ENCODE measurements around the gene NSMCE1.

The NSMCE1 gene, protein sequence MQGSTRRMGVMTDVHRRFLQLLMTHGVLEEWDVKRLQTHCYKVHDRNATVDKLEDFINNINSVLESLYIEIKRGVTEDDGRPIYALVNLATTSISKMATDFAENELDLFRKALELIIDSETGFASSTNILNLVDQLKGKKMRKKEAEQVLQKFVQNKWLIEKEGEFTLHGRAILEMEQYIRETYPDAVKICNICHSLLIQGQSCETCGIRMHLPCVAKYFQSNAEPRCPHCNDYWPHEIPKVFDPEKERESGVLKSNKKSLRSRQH

DNA sequence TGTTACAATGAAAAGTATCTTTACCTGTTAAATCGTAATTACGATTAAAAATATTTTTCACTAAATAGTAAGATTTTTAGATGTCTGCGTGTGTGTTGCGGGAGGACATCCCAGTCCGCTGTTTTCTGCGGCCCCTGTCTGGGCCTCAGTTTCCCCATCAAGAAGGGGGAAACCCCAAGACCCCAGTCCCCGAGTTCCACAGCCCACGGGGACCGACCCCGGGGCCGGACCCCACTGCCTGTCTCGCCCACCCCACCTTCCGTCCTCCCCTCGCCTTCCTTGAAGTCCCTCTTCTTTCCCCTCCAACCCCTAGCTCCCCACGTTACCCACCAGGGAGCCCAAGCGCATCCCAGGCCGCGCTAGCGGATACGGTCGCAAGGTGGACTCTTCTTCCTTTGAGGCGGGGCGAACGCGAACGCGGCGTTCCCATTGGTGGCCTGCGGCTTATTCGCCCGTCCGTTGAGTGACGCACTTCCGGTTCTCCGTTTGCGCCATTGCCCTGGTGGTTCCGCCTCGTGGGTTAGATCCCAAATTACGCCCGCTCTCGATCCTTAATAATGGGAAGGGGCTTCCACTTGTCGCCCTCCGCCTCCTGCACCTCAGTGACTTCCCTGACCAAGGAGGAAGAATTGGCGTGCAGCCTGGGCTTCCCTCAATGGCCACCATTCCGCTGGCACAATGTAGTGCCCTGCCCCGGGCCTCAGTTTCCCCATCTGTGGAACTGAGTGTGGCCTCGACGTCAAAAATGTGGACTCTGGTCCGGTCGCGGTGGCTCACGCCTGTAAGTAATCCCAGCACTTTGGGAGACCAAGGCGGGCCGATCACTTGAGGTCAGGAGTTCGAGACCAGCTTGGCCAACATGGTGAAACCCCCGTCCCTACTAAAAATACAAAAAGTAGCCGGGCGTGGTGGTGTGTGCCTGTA is at the start of gene NSMCE1:
TSS of gene NSMCE1 (minus strand) at position 397 of the 924 bp plus-strand sequence. CDS start 11,202 bp downstream, outside the sequence.
- DNase-seq (ENCODE audit: low spot score) = peak; percentile 99

DNA sequence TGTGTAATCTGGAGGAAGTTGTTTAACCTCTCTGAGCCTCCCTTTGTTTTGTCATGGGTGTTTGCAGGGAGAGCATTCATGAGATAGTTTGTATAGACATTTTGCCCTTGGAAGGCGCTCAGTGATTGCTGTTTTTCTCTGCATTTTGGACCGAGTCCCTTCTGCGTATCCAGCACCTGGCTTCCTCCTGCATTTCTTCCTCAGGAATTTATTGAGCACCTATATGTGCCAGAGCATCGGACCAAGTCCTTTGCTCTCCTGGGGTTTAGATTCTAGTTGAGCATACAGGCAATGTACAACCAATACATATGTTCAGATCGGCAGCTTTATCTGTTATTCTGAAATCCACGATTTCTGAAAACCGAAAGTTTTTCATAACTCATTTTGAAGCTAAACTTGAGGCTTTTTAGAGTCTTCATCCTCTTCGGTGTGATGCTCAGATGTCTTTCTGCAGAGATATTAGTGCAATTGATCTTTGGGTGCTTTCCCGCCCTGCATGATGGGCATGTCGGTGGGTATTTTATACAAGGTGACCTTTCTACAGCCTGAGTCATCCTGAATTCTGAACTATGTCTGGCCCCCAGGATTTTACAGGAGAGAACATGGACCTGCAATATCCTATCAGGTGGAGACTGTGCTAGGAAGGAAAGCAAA is 49.3 kb upstream of the NSMCE1 start:
- DNase-seq (ENCODE audit: low spot score) = no peak

DNA sequence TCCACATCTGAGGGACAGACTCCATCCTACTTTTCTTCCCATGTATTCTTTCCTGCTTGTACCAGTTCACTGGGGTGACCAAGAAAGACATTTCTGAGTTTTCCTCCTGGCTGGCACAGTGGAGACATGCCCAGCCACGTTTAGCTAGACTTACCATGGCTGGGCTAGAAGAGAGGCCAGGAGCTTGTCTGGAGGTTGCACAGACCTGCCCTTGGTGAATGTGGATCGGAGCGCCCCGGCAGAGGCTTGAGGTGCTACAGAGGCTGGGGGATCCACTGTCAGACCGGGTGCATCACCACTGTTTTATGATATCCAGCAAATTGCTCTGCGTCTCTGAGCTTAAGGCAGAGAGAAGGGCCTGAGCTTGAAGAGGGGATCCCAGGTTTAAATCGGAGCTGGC is 48.7 kb upstream of the NSMCE1 start:
- DNase-seq (ENCODE audit: low spot score) = no peak

DNA sequence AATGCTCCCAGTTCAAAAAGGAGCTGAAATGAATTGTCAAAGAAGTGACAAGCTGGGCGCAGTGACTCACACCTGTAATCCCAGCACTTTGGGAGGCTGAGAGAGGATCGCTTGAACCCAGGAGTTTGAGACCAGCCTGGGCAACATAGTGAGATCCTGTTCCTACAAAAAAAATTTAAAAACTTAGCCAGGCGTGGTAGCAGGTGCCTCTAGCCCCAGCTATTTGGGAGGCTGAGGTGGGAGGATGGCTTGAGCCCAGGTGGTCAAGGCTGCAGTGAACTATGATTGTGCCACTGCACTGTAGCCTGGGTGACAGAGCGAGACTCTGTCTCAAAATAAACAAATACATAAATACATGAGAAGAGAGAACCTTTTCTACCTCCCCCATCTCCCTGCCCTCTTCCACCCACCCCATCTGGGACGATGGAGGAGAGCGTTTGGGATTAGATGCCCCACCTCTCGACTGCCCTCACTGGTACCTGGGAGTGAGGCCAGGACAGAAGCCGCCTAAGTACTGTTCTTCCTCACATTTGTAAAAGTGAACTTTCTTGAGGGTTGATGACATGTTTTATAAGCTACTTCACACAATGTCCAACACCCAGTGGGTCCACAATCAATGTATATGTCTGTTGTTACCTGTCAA is 47.6 kb upstream of the NSMCE1 start:
- no peak for DNase-seq (ENCODE audit: low spot score)

DNA sequence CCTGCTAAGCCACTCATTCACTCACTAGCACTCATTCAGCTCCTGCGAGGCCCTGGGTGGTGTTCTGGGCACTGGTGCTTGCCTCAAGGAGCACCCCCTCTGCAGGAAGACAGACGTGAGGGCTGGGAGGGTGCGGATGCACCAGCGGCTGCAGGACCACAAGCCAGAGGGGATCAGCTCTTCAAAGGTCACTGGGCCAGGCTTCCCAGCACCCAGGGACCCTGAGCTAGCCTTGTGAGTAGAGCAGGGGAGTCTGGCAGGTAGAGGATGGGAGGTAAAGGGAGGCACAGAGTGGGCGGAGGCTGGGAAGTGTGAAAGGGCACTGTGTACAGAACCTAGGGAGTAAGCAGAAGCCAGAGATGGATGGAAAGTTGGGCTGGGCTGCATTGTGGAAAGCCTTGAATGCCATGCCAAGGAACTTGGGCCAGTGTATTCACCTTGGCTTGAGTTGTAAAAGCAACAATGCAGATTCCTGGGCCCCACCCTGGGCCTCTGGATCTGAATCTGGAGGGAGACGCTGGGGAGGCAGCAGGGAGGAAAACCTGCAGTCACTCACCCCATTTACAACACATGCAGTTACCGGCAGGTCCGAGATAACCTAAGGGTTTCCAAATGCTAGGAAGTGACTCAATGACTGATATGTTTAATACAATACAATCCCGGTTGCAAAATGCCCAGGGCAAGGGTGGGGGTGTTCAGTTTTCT is 46.9 kb upstream of the NSMCE1 start:
- DNase-seq (ENCODE audit: low spot score) = peak; percentile 58

DNA sequence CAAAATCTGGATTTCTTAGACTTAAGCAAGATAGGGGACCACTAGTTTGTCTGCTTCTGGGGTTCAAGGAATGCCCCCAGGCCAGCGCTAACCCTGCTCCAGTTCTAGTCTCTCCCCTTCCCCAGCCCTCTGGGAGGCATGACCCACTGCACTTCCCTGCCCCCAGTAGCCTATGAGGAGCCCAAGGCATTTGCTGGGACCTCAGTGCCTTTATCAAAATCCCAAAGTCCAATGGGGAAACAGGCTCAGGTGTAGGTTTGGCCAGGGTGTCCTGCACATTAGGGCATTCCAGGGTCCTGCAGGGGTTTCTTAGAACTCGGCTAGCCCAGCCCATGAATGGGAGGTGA is 46.4 kb upstream of the NSMCE1 start:
- DNase-seq (ENCODE audit: low spot score) = no peak

DNA sequence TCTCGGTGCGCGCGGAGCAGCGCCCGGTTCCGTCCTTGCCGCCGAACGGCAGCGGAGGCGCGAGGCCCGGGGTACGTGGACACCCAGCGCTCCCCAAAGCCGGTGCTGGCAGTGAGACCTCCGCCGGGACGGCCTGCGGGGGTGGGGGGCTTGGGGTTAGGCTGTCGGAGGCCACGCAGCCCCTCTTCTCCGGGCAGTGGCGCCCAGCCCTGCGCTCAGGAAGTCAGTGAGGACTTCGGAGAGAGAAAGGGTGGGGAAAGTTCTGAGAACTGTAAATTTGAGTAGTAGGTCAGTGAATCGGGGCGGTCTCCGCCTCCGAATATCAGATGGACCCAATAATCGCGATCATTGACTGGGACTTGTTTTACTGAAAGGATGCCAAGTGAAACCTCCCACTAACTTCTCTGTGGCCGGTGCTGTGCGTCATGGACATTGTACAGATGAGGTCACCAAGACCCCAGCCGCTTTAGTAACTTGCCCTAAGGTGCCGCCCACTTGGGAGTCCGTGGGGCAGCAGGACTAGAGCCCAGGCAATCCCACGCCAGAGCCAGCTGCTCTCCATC is 45.7 kb upstream of the NSMCE1 start:
- DNase-seq (ENCODE audit: low spot score) = peak; percentile 85

DNA sequence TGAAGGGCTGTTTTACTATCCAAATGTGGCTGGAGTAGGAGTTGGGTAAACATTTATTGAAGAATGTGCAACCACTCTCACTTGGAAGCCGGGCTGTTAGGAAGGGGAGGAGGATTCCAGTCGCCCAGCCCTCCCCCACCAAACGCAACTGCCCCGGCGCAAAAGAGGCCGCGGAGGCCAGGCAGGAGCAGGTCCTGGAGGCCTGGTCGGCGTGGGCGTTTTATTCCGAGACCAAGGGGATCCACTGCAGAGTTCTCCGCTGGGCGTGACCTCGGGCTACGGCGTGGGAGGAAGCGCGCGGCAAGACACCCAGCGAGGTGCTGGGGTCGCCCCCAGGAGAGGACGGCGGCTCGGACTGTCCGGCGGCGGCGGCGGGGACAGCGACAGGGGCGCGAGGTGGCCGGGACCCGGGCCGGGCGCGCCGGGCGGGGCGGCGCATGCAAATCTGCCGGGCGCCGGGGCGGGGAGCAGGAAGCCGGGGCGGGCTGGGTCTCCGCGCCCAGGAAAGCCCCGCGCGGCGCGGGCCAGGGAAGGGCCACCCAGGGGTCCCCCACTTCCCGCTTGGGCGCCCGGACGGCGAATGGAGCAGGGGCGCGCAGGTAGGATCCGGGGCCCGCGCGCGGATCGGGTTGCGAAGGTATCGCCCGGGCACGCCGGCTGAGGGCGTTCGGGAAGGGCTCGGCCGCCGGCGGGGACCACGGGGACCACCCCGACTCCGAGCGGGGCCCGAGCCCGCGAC is 45.0 kb upstream of the NSMCE1 start, which contains the start of gene IL4R:
TSS of gene IL4R (plus strand) at position 553 of the 739 bp plus-strand sequence. CDS start 26,230 bp downstream, outside the sequence.
- peak; percentile 85 for DNase-seq (ENCODE audit: low spot score)

DNA sequence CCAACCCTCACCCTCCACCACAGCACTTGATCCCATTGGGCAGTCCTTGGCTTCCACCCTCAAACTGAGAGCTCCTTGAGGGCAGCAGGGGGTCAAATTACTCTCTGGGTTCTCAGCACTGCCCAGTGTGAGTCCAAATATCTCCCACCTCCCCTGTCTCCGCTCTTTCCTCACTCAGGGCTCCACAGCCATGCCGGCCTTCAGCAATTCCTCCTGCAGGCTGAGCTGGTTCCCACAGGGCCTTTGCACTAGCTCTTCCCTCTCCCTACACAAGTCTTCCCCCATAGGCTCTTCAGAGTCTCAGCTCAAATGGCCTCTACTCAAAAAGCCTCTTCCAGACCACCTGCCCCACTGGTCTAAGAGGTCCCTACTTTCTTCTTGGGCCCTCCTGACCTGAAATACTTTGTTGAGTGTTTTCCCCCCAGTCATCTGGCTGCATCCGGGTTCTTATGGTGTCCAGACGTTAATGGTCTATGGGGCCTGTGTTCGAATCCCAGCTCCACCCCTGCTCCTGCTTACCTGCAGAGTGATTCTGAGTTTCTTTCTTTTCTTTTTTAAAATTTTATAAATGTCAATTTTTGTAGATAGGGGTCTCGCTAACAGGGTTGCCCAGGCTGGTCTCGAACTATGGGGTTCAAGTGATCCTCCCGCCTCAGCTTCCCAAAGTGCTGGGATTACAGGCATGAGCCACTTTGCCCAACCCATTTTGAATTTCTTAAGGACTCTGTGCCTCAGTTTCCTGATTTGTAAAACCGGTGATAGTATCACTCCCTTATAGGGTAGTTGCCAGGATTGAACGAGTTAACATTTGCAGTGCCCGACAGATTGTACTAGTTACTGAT is 44.2 kb upstream of the NSMCE1 start:
- DNase-seq (ENCODE audit: low spot score) = no peak

DNA sequence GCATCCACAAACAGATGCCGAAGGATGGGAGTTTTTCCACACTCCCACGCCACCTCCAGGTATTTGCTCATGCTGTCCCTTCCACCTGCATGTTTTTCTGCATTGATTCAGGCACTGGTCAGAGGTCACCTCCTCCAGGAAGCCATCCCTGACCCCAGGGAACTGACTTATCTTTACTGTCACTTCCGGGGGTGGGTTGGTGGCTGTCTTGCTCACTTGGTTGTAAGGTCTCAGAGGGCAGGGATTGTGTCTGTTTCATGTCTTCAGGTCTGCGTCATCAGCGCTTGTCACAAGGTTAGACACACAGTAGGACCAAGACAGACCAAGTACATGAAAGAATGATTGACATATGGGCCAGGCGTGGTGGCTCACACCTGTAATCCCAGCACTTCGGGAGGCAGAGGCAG is 43.3 kb upstream of the NSMCE1 start:
- DNase-seq (ENCODE audit: low spot score) = no peak

DNA sequence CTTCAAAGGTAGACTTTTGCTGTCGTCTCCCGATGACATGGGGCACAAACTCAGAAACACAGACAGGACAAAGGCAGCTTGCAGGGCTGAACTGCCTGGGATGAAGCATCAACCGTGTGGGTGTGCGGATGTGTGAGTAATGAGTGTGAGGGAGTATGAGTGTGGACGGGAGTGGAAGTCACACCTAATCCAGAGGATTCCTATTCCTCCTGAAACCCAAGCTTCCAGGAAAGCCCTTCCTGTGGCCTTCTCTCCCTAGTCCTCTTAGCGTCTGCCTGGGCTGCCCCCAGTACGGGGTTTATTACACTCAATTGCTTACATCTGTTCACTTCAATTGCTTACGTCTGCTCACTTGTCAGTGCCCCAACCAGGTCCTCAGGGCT is 42.9 kb upstream of the NSMCE1 start:
- DNase-seq (ENCODE audit: low spot score) = no peak

DNA sequence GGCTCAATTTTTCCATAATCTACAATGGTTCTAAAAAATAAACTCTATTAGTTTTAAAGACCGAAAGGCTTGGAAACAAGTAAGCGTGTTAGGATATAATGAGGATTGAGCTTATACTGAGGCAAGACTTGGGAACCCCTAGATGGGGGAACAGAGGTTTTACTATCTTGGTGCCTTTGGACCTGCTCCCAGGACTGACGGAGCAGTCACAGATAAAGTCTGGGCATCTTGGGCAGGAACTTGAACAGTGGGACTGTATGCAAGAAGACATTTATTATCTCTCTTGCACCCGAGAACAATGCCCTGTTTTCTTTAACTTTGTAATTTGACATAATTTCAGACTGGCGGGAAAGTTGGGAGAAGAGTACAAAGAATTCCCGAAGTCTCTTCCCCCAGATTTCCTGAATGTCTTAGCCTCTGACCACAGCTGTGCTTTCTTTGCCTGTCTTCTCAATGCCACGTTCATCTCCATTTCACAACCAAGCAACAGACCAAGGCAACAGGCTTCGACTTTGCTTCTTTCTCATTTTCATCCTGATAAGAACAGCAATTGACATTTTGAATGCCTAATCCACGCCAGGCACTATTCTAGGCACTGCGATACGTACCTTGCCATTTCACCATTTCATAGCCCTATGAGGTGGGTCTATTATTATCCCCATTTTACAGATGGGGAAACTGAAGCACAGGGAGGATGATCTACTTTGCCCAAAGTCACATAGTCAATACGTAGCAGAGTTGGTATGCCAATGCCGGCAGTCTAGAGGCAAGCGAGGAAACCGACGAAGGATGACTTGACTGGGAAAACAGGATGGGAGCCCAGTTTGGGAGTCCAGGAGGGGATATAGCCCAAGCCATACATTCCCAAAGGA is 42.2 kb upstream of the NSMCE1 start:
- no peak for DNase-seq (ENCODE audit: low spot score)

DNA sequence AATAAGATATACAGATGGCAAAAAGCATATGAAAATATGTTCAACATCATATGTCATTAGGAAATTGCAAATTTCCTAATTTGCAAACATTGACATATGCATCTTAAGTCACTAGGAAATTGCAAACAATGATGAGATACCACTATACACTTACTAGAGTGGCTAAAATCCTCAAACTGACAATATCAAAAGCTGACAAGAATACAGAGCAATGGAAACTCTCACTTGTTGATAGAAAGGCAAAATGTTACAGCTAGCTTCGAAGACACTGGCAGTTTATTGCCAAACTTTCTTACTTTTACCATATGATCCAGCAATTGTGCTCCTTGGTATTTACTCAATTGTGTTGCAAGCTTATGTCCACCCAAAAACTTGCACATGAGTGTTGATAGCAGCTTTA is 40.2 kb upstream of the NSMCE1 start:
- no peak for DNase-seq (ENCODE audit: low spot score)

DNA sequence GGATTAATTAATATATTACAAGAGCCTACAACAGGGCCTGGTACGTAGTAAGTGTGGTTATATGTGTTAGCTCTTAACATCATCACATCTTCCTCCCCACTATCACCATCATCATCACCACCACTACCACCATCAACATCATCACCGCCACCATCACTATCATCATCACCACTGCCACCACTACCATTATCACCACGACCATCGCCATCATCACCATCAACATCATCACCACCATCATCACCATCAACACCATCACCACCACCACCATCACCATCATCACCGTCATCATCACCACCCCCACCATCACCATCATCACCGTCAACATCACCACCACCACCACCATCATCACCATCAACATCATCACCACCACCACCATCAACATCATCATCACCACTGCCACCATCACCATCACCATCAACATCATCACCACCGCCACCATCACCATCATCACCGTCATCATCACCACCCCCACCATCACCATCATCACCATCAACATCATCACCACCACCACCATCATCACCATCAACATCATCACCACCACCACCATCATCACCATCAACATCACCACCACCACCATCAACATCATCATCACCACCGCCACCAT is 37.4 kb upstream of the NSMCE1 start:
- DNase-seq (ENCODE audit: low spot score) = no peak

DNA sequence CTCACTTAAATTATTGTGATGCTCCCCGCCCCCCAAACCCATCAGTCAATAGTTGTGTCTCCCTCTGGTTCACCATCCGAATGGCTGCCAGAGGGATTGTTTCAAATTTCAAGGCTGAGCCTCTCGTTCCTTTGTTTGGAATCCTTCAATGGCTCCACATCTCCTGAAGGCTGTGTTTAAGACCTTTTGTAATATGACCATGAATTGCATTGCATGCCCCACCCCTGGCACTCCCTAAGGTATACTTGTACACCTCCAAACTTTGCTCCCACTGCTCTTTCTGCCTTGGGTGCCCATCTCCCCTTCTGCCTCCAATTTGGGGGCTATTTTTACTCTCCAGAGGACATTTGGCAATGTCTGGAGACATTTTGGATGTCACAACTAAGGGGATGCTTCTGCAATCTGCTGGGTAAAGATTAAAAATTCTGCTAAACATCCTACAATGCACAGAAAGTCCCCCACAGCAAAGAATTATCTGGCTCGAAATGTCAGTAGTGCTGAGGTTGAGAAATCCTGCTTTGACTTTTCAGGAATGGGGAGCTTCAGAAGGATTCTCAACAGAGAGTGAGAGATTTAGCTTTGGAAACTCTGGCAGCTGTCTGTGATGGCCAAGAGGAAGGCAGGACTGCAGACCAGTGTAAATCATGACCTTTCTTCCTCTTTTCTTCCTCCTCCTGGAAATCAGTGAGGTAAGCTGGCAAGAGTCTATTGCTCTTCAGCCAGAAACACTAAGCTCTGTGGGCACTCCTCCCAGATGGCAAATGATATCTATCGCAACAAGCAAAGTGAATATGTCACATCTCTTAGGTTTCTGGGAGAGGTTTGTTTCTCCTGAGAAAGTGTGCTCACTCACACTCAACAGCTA is 36.5 kb upstream of the NSMCE1 start:
- DNase-seq (ENCODE audit: low spot score) = no peak

DNA sequence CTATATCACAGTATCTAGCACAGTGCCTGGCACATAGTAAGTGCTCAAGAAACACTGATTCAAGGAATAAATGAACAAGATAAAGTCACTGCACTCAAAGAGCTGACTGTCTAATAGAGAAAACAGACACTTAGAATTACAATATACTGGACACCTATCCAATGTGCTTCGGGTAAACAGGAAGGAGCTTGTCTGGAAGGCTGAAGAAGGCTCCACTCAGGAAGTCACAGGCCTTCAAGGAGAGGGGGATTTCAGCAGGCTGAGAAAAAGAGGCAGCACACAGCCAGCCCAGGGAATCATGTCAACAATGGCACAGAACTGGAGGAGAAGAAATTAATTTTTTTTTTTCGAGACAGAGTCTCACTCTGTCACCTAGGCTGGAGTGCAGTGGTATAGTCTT is 35.5 kb upstream of the NSMCE1 start:
- no peak for DNase-seq (ENCODE audit: low spot score)
